Stimulated activated naive CD8-positive, alpha-beta T cell treated with anti-CD3 and anti-CD28 coated beads, Interleukin-15, amount 100 ng/mL, for 72 hours (primary cell): ENCODE data around the gene FAM89A.
"Not testable (repeated sequence)": the region's sequence is repeated elsewhere in the genome, so short reads cannot be mapped to it uniquely, and the experiment has no call there.

Source experiments
- ATAC-seq: fragments of 150-1000 bp; cut with Tn5 transposase; 2 replicates; pipeline ENCODE4 v1.10.0; 2021; ENCODE audit warnings: mild to moderate bottlenecking, moderate library complexity
- DNase-seq, 2 donors: peaks; one replicate each; pipeline ENCODE4 v3.0.0; 2021 to 2022
- H3K27ac Mint-ChIP-seq, 2 donors: one replicate each; pipeline ENCODE4 v1.8.0; 2022; ENCODE audit warnings: mild to moderate bottlenecking in 2 of 2, mixed read lengths in 2 of 2, moderate library complexity in 2 of 2
- H3K27me3 Mint-ChIP-seq: one replicate; pipeline ENCODE4 v1.8.0; 2022; ENCODE audit warnings: mixed read lengths
- H3K4me1 Mint-ChIP-seq: one replicate; pipeline ENCODE4 v1.8.0; 2022; ENCODE audit warnings: mild to moderate bottlenecking, mixed read lengths
- H3K4me3 Mint-ChIP-seq, 2 donors: one replicate each; pipeline ENCODE4 v1.8.0; 2022; ENCODE audit warnings: mild to moderate bottlenecking in 2 of 2, mixed read lengths in 2 of 2, moderate library complexity in 1 of 2
- H3K9me3 Mint-ChIP-seq, 2 donors: one replicate each; pipeline ENCODE4 v1.8.0; 2022; ENCODE audit warnings: mixed read lengths in 2 of 2

The FAM89A gene

GRCh38 chr1:231046730-231047395 lies 6.8 kb upstream of the FAM89A start:
- peaks cover 5 to 12% of the 10 kb centered on the region in 2 donors for H3K9me3 Mint-ChIP-seq
- DNase-seq (no peak), ATAC-seq (no peak)
- H3K27me3 Mint-ChIP-seq: peaks cover 45% of the 10 kb centered on the region
- no peak overlapping the region for H3K4me3 Mint-ChIP-seq
- peaks cover 10% of the 10 kb centered on the region for H3K4me1 Mint-ChIP-seq
- H3K27ac Mint-ChIP-seq: no peak overlapping the region

- peaks cover 15% of the 10 kb centered on the region for H3K4me1 Mint-ChIP-seq
Measured at GRCh38 chr1:231045921-231046729, 6.1 kb upstream of the FAM89A start.

GRCh38 chr1:231045286-231045685 lies 5.2 kb upstream of the FAM89A start:
- ATAC-seq (peak; percentile 16), DNase-seq (no peak)
- H3K9me3 Mint-ChIP-seq: peaks cover 5 to 12% of the 10 kb centered on the region in 2 donors
- peaks cover 17% of the 10 kb centered on the region for H3K4me1 Mint-ChIP-seq
- H3K4me3 Mint-ChIP-seq: no peak overlapping the region
- no peak overlapping the region for H3K27ac Mint-ChIP-seq
- peaks cover 53% of the 10 kb centered on the region for H3K27me3 Mint-ChIP-seq

More at GRCh38 chr1:231045921-231046729, 6.1 kb upstream of the FAM89A start:
- Mint-ChIP-seq H3K27me3 (peaks cover 51% of the 10 kb centered on the region), H3K9me3 (peaks cover 5 to 12% of the 10 kb centered on the region in 2 donors)
- not testable (repeated sequence) for H3K27ac Mint-ChIP-seq, ATAC-seq, H3K4me3 Mint-ChIP-seq, DNase-seq

GRCh38 chr1:231044588-231044987 lies 4.5 kb upstream of the FAM89A start:
- Mint-ChIP-seq H3K27me3 (peaks cover 52% of the 10 kb centered on the region), H3K27ac (no peak overlapping the region), H3K4me3 (no peak overlapping the region), H3K4me1 (peaks cover 17% of the 10 kb centered on the region), H3K9me3 (peaks cover 5 to 12% of the 10 kb centered on the region in 2 donors)
- DNase-seq (no peak), ATAC-seq (no peak)

- Mint-ChIP-seq H3K9me3 (peaks cover 5 to 12% of the 10 kb centered on the region in 2 donors), H3K4me1 (peaks cover 35% of the 10 kb centered on the region), H3K4me3 (no peak overlapping the region), H3K27me3 (peaks cover 30% of the 10 kb centered on the region), H3K27ac (no peak overlapping the region)
- ATAC-seq (no peak), DNase-seq (no peak)
Measured at GRCh38 chr1:231041719-231042261, 1.7 kb upstream of the FAM89A start.

- peak overlapping the region; percentile 83 to 85 for H3K4me3 Mint-ChIP-seq
- ATAC-seq (peak; percentile 19), DNase-seq (peak in 1 of 2 donors; percentile 11)
- peak overlapping the region in 1 of 2 donors; percentile 84 for H3K27ac Mint-ChIP-seq
- H3K4me1 Mint-ChIP-seq: peaks cover 43% of the 10 kb centered on the region
- peaks cover 22% of the 10 kb centered on the region for H3K27me3 Mint-ChIP-seq
- H3K9me3 Mint-ChIP-seq: peaks cover 5 to 12% of the 10 kb centered on the region in 2 donors
Measured at GRCh38 chr1:231040800-231041718, 1.0 kb upstream of the FAM89A start.

GRCh38 chr1:231039161-231040018 lies 664 bp downstream of the FAM89A start:
- Mint-ChIP-seq H3K4me1 (peaks cover 35% of the 10 kb centered on the region), H3K27me3 (peaks cover 8% of the 10 kb centered on the region), H3K27ac (peak overlapping the region in 1 of 2 donors; percentile 72), H3K9me3 (peaks cover 0 to under 1% of the 10 kb centered on the region in 2 donors), H3K4me3 (peak overlapping the region; percentile 76 to 79)
- DNase-seq (peak; percentile 47 to 49), ATAC-seq (peak; percentile 60)

- H3K9me3 Mint-ChIP-seq: no peaks in the 10 kb centered on the region
- peaks cover 41% of the 10 kb centered on the region for H3K4me1 Mint-ChIP-seq
- peak overlapping the region; percentile 9 to 76 for H3K4me3 Mint-ChIP-seq
- H3K27ac Mint-ChIP-seq: no peak overlapping the region
- DNase-seq (no peak), ATAC-seq (no peak)
- H3K27me3 Mint-ChIP-seq: peaks cover 8% of the 10 kb centered on the region
Measured at GRCh38 chr1:231037585-231038517, 2.2 kb downstream of the FAM89A start.

GRCh38 chr1:231036416-231036815 lies 3.6 kb downstream of the FAM89A start:
- peak overlapping the region in 1 of 2 donors; percentile 32 for H3K4me3 Mint-ChIP-seq
- DNase-seq: no peak
- H3K27ac Mint-ChIP-seq: peak overlapping the region in 1 of 2 donors; percentile 44

GRCh38 chr1:231035799-231036198 lies 4.3 kb downstream of the FAM89A start:
- no peak for ATAC-seq

More at GRCh38 chr1:231036416-231036815, 3.6 kb downstream of the FAM89A start:
- Mint-ChIP-seq H3K9me3 (no peaks in the 10 kb centered on the region), H3K4me1 (peaks cover 44% of the 10 kb centered on the region), H3K27me3 (peaks cover 5% of the 10 kb centered on the region)
- no peak for ATAC-seq

GRCh38 chr1:231032963-231033362 lies 7.1 kb downstream of the FAM89A start:
- H3K9me3 Mint-ChIP-seq: no peaks in the 10 kb centered on the region
- DNase-seq (no peak), ATAC-seq (no peak)
- H3K4me1 Mint-ChIP-seq: peaks cover 38% of the 10 kb centered on the region
- no peak overlapping the region for H3K4me3 Mint-ChIP-seq
- no peak overlapping the region for H3K27ac Mint-ChIP-seq
- H3K27me3 Mint-ChIP-seq: no peaks in the 10 kb centered on the region

More at GRCh38 chr1:231035799-231036198, 4.3 kb downstream of the FAM89A start:
- no peaks in the 10 kb centered on the region for H3K9me3 Mint-ChIP-seq
- no peaks in the 10 kb centered on the region for H3K27me3 Mint-ChIP-seq
- no peak overlapping the region for H3K27ac Mint-ChIP-seq
- peaks cover 39% of the 10 kb centered on the region for H3K4me1 Mint-ChIP-seq
- H3K4me3 Mint-ChIP-seq: no peak overlapping the region
- no peak for DNase-seq

GRCh38 chr1:231029841-231030240 lies 10.2 kb downstream of the FAM89A start:
- Mint-ChIP-seq H3K27ac (no peak overlapping the region), H3K4me1 (peaks cover 27% of the 10 kb centered on the region), H3K27me3 (no peaks in the 10 kb centered on the region)

GRCh38 chr1:231029247-231029646 lies 10.8 kb downstream of the FAM89A start:
- H3K27ac Mint-ChIP-seq, H3K4me3 Mint-ChIP-seq, H3K9me3 Mint-ChIP-seq, DNase-seq, H3K27me3 Mint-ChIP-seq, ATAC-seq: not testable (repeated sequence)
- H3K4me1 Mint-ChIP-seq: peaks cover 27% of the 10 kb centered on the region

More at GRCh38 chr1:231029841-231030240, 10.2 kb downstream of the FAM89A start:
- ATAC-seq: no peak
- no peak for DNase-seq
- H3K9me3 Mint-ChIP-seq: no peaks in the 10 kb centered on the region
- no peak overlapping the region for H3K4me3 Mint-ChIP-seq
